Measurements from ENCODE around the gene RNF31.

The RNF31 gene

GRCh38 chr14:24145690-24146452 is 1.4 kb upstream of the RNF31 start:
- Histone ChIP-seq H3K4me2 (ENCODE audit: low read depth, low read length) (peak overlapping the region; percentile 81), H3K4me3 (ENCODE audit: low read length) (peak overlapping the region; percentile 87), H3K9ac (ENCODE audit: low read length) (peak overlapping the region; percentile 84), H2AFZ (ENCODE audit: low read length) (no peak overlapping the region), H3K79me2 (ENCODE audit: low read length) (peaks cover 47% of the 10 kb centered on the region), H3K9me2 (replicated peaks; ENCODE audit: insufficient read depth, low read length) (no peaks in the 10 kb centered on the region), H3F3A (ENCODE audit: insufficient read depth, low read length) (peaks cover 10% of the 10 kb centered on the region), H3K36me3 (replicated peaks; ENCODE audit: insufficient read depth, low read length) (no peaks in the 10 kb centered on the region), H3K27me3 (replicated peaks; ENCODE audit: insufficient read depth, low read length) (no peaks in the 10 kb centered on the region), H3K27ac (ENCODE audit: low read length) (peak overlapping the region; percentile 63; the same call in 1 of the 2 replicates), H3K4me1 (ENCODE audit: low read length) (peaks cover 11% of the 10 kb centered on the region), H4K20me1 (ENCODE audit: insufficient read depth, low read length) (no peaks in the 10 kb centered on the region), H3K9me3 (replicated peaks; ENCODE audit: insufficient read depth, low read length) (no peaks in the 10 kb centered on the region)
- no peak for DNase-seq
- TF ChIP-seq, protein P1, sequence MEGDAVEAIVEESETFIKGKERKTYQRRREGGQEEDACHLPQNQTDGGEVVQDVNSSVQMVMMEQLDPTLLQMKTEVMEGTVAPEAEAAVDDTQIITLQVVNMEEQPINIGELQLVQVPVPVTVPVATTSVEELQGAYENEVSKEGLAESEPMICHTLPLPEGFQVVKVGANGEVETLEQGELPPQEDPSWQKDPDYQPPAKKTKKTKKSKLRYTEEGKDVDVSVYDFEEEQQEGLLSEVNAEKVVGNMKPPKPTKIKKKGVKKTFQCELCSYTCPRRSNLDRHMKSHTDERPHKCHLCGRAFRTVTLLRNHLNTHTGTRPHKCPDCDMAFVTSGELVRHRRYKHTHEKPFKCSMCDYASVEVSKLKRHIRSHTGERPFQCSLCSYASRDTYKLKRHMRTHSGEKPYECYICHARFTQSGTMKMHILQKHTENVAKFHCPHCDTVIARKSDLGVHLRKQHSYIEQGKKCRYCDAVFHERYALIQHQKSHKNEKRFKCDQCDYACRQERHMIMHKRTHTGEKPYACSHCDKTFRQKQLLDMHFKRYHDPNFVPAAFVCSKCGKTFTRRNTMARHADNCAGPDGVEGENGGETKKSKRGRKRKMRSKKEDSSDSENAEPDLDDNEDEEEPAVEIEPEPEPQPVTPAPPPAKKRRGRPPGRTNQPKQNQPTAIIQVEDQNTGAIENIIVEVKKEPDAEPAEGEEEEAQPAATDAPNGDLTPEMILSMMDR (IDR thresholded peaks at IDR 0.05; ENCODE audit: low read length): no peak
- TF ChIP-seq EZH2phosphoT487 (IDR thresholded peaks at IDR 0.05; ENCODE audit: low read length) (no peak), EZH2 (optimal IDR thresholded peaks at IDR 0.05; ENCODE audit: low read depth, low read length) (no peak)

- Histone ChIP-seq H3F3A (ENCODE audit: insufficient read depth, low read length) (peaks cover 10% of the 10 kb centered on the region), H4K20me1 (ENCODE audit: insufficient read depth, low read length) (no peaks in the 10 kb centered on the region), H3K4me1 (ENCODE audit: low read length) (peaks cover 11% of the 10 kb centered on the region), H2AFZ (ENCODE audit: low read length) (peak within 1 kb of the TSS; percentile 65), H3K36me3 (replicated peaks; ENCODE audit: insufficient read depth, low read length) (no peaks in the 10 kb centered on the region), H3K9me2 (replicated peaks; ENCODE audit: insufficient read depth, low read length) (no peaks in the 10 kb centered on the region), H3K9me3 (replicated peaks; ENCODE audit: insufficient read depth, low read length) (no peaks in the 10 kb centered on the region), H3K9ac (ENCODE audit: low read length) (peak within 1 kb of the TSS; percentile 84), H3K79me2 (ENCODE audit: low read length) (peaks cover 47% of the 10 kb centered on the region), H3K4me3 (ENCODE audit: low read length) (peak within 1 kb of the TSS; percentile 87), H3K27me3 (replicated peaks; ENCODE audit: insufficient read depth, low read length) (no peaks in the 10 kb centered on the region), H3K27ac (ENCODE audit: low read length) (peak within 1 kb of the TSS; percentile 76; the same call in 1 of the 2 replicates), H3K4me2 (ENCODE audit: low read depth, low read length) (peak within 1 kb of the TSS; percentile 81)
- TF ChIP-seq EZH2phosphoT487 (IDR thresholded peaks at IDR 0.05; ENCODE audit: low read length) (no peak), EZH2 (optimal IDR thresholded peaks at IDR 0.05; ENCODE audit: low read depth, low read length) (no peak)
- TF ChIP-seq, protein P1 (IDR thresholded peaks at IDR 0.05; ENCODE audit: low read length): no peak
- DNase-seq: peak; percentile 74
Observed at GRCh38 chr14:24146453-24146977, 783 bp upstream of the RNF31 start, which contains the start of gene PSME2. Gene PSME2, minus strand, starts transcription at chr14:24146610. Its CDS starts 29 bp downstream, at chr14:24146581.

- H3K9me2 ChIP-seq (replicated peaks; ENCODE audit: insufficient read depth, low read length): no peaks in the 10 kb centered on the region
- no peaks in the 10 kb centered on the region for H4K20me1 ChIP-seq (ENCODE audit: insufficient read depth, low read length)
- H3K79me2 ChIP-seq (ENCODE audit: low read length): peaks cover 47% of the 10 kb centered on the region
- H3K9ac ChIP-seq (ENCODE audit: low read length): peak overlapping the region; percentile 59
- peaks cover 5% of the 10 kb centered on the region; the same call in 1 of the 2 replicates for H3F3A ChIP-seq (ENCODE audit: insufficient read depth, low read length)
- DNase-seq: no peak
- no peak overlapping the region for H2AFZ ChIP-seq (ENCODE audit: low read length)
- H3K4me1 ChIP-seq (ENCODE audit: low read length): peaks cover 11% of the 10 kb centered on the region
- no peaks in the 10 kb centered on the region for H3K27me3 ChIP-seq (replicated peaks; ENCODE audit: insufficient read depth, low read length)
- no peaks in the 10 kb centered on the region for H3K36me3 ChIP-seq (replicated peaks; ENCODE audit: insufficient read depth, low read length)
- no peak overlapping the region for H3K27ac ChIP-seq (ENCODE audit: low read length)
- H3K4me2 ChIP-seq (ENCODE audit: low read depth, low read length): peak overlapping the region; percentile 79
- no peaks in the 10 kb centered on the region for H3K9me3 ChIP-seq (replicated peaks; ENCODE audit: insufficient read depth, low read length)
- peak overlapping the region; percentile 87 for H3K4me3 ChIP-seq (ENCODE audit: low read length)
- TF ChIP-seq, protein P1 (IDR thresholded peaks at IDR 0.05; ENCODE audit: low read length): no peak
- TF ChIP-seq EZH2 (optimal IDR thresholded peaks at IDR 0.05; ENCODE audit: low read depth, low read length) (no peak), EZH2phosphoT487 (IDR thresholded peaks at IDR 0.05; ENCODE audit: low read length) (no peak)
Observed at GRCh38 chr14:24147761-24148428, 597 bp downstream of the RNF31 start.
